NB4 (cell line): Measurements from ENCODE around the gene GDPD5.

Source experiments
- DNase-seq: peaks from one replicate; pipeline ENCODE4 v3.0.0; 2010; ENCODE audit warnings: low read depth
- H3K4me3 ChIP-seq: one replicate; pipeline ENCODE4 v1.5.1; 2011; ENCODE audit warnings: mild to moderate bottlenecking, low read depth, low read length, moderate library complexity
- CTCF ChIP-seq: IDR thresholded peaks from one replicate; pipeline ENCODE4 v1.5.1; 2012; ENCODE audit warnings: low read depth, low read length
- MYC ChIP-seq: IDR thresholded peaks from 2 replicates; pipeline ENCODE4 v1.6.1; 2011; ENCODE audit warnings: low read depth, low read length
- POLR2A ChIP-seq: IDR thresholded peaks from 2 replicates; pipeline ENCODE4 v1.6.1; 2011; ENCODE audit warnings: mild to moderate bottlenecking; ENCODE audit not compliant: insufficient read length; ENCODE audit errors: extremely low read depth
- TF ChIP-seq, protein P1 (sequence below): IDR thresholded peaks from 2 replicates; pipeline ENCODE4 v1.6.1; 2011; ENCODE audit warnings: low read depth, low read length

Gene GDPD5

DNA sequence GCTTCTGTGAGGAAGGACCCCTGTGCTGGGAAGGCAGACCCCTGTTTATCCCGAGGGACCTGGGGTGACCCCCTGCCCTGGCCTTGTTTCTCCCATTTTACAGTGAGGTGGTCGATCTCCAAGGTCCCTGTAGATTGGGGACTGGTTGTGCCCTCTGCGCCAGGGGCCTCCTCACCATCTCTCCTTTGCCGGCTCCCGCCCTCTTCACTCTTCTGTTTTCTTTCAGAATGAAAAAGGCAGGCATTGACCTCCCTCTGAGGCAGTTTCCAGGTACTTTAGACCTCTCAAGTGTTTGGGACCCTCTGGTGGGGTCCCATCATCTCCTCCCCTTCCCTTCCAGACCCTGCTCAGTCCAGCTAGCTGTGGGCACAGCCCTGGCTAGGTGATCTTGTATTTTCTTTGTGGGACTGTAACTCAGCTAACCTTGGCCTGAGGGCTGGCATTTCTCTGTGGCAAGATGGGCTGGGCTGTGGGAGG is 37.8 kb upstream of the GDPD5 start:
- H3K4me3 ChIP-seq = peak overlapping the region; percentile 84
- TF ChIP-seq POLR2A (no peak), CTCF (no peak), MYC (no peak)
- TF ChIP-seq, protein P1, sequence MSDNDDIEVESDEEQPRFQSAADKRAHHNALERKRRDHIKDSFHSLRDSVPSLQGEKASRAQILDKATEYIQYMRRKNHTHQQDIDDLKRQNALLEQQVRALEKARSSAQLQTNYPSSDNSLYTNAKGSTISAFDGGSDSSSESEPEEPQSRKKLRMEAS = no peak
- no peak for DNase-seq

DNA sequence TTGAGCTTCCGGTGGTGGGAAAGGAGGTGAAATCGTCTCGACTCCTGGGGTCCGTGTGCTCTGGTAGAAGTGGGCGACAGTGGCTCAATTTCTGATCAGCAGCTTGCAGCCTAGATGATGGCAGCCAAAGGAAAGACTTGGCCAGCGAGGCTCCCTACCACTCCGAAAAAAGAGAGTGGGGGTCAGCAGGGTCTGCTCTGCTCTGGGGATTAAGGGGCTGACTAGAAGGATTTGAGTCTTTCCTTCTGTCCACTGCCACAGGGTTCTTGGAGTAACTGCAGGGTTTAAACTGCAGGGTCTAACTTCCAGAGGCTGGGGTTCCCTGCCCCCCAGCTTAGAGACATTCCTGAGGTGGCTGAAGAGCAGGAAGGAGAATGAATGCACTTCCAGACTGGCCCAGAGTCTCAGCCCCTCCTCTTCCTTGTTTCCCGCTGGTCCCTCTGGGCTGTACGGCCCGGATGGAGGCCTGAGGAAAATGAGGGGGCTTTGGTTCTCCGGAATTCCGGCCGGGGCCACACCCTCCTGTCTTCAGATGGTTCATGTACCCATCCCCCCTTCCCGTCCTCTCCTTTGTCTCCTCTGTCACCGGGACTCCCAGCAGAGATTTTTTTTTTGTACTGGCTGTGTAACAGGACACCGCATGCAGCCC is 37.2 kb upstream of the GDPD5 start:
- DNase-seq = no peak
- H3K4me3 ChIP-seq = peak overlapping the region; percentile 84
- TF ChIP-seq, protein P1 = no peak
- TF ChIP-seq CTCF (no peak), POLR2A (no peak), MYC (no peak)

DNA sequence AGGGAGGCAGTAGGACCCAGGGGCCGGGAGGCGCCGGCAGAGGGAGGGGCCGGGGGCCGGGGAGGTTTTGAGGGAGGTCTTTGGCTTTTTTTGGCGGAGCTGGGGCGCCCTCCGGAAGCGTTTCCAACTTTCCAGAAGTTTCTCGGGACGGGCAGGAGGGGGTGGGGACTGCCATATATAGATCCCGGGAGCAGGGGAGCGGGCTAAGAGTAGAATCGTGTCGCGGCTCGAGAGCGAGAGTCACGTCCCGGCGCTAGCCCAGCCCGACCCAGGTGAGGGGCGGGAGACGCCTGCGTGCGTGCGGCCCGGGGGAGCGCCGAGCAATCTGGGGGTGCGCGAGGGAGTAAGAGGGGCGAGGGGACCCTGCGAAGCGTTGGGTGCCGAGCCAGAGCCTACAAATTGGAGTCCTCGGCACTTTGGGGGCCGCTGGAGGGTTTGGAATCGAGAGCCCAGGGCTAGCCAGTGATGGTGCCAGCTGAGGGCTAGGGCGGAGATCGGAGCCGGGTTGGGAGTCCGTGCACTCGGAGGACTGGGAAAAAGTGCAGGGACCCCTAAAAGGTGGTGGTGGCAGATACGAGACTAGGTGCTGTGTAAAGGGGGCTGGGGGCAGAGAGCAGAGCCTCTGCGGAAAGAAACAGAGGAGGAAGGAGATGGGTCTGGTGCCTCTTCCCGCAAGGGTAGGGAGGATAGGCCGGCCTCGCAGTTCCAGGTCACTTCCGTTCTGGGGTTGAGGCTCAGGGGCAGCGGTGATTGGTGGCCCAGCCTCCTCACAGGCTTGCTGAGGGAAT is 36.5 kb upstream of the GDPD5 start, which contains the start of gene SERPINH1:
Gene SERPINH1, plus strand, starts transcription at position 206 of the 788 bp plus-strand sequence. CDS start 4,097 bp downstream, outside the sequence.
- TF ChIP-seq, protein P1 = no peak
- peak; percentile 21; the same call in 1 of the 2 replicates for TF ChIP-seq MYC
- no peak for TF ChIP-seq CTCF
- peak; percentile 83 for TF ChIP-seq POLR2A

GRCh38 chr11:75561426-75562047 is 35.8 kb upstream of the GDPD5 start:
- peak overlapping the region; percentile 84 for H3K4me3 ChIP-seq
- TF ChIP-seq CTCF = no peak
- DNase-seq = no peak

More for the DNA sequence above, 36.5 kb upstream of the GDPD5 start, which contains the start of gene SERPINH1:
- H3K4me3 ChIP-seq = peak within 1 kb of the TSS; percentile 84
- DNase-seq = peak; percentile 91

DNA sequence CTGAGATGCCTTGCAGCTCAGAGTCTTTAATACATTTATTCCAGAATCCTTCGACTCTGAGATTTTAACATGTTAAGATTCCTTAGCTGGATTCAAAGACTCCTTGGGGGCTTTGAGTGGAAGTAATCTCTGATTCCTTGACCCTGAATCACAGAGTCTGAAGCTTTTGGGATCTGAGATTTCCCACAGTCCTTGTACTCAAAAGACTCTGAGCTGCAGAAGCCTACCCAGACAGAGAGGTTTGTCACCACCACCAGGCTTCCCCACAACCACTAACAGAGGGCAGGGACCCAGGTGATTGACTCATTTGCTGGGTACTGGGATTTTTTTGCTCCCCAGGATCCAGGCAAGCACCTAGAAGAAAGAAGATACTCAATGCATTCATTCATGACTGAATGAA is 34.9 kb upstream of the GDPD5 start:
- no peak for DNase-seq
- TF ChIP-seq CTCF (no peak), MYC (no peak), POLR2A (no peak)
- TF ChIP-seq, protein P1 = no peak
- H3K4me3 ChIP-seq = no peak overlapping the region
